Activated CD8-positive, alpha-beta memory T cell treated with anti-CD3 and anti-CD28 coated beads for 4 hours (primary cell): ENCODE measurements around the gene RHBDL1.

Experiments used
- DNase-seq, 2 donors: peaks; one replicate each; pipeline ENCODE4 v3.0.0-alpha.2; 2020; ENCODE audit warnings: low read depth in 2 of 2

RHBDL1 gene

DNA sequence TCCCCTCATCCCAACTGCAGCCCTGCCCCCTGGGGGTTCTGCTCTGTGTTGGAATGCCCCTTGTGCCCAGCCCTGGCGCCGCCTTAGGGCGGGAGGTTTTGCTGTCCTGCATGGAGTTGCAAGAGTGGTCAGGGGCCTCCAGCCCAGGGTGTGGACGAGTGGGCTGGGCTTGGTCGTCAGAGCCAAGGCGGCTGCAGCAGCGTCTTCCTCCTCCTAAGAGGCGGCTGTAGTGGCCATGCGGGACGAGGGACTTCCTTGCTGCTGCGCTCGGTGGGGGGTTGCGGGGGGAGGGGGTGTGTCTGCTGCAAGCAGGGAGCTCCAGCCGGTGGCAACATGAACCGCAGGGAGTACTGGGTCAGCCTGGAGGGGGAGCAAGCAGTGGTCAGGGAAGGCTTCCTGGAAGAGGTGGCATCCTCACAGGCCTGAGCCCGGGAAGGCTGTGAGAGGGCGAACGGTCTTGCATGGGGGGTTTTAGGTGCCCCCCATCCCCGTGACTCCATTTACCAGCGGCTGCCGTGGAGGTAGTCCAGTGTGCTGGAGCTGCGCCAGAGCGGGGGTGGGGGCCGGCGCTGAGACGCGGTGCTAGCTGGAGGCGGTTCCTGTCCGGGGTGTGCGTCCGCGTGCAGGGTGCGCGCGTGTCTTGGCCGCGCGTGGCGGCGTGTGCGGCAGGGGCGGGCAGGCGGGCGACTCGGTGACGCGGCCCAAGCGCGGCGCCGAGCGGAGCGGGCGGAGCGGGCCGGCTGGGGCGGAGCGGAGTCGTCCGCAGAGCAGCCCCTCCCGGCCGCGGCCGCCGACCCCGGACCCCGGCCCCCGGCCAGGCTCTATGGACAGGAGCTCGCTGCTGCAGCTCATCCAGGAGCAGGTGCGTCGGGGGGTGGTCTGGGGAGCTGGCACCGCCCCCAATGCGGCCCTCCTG, at the start of gene RHBDL1:
RHBDL1 (plus strand) TSS at position 704 of the 916 bp plus-strand sequence; CDS start at position 824, 120 bp downstream.
- no peak for DNase-seq

DNA sequence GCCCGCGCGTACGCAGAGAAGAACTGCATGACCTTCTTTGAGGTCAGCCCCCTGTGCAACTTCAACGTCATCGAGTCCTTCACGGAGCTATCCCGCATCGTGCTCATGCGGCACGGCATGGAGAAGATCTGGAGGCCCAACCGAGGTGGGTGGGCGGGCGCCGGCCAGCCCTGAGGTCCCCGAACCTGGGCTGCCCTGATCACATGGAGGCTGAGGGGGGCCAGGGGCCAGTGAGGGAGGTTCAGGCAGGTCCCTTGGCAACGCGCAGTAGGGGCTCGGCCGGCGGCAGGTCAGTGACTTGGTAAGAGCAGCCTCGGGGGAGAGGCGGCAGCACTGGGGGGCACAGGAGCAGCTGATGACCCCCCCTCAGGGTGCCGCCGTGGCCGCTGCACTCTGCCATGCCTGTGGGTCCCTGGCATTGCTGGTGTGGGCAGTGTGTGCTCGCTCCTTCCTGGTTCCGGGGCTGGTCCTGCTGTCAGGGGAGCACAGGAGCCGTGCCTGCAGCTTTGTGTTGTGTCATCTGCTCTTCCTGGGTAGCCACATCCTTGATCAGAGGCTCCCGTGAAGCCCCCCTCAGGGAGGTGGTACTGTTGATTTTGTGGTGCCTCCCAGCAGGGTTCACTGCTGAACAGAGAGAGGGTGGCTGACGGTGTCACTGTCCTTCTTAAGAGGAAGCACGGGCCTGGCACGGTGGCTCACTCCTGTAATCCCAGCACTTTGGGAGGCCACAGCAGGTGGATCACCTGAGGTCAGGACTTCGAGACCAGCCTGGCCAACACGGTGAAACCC, 49.3 kb upstream of the RHBDL1 start:
- DNase-seq: no peak

DNA sequence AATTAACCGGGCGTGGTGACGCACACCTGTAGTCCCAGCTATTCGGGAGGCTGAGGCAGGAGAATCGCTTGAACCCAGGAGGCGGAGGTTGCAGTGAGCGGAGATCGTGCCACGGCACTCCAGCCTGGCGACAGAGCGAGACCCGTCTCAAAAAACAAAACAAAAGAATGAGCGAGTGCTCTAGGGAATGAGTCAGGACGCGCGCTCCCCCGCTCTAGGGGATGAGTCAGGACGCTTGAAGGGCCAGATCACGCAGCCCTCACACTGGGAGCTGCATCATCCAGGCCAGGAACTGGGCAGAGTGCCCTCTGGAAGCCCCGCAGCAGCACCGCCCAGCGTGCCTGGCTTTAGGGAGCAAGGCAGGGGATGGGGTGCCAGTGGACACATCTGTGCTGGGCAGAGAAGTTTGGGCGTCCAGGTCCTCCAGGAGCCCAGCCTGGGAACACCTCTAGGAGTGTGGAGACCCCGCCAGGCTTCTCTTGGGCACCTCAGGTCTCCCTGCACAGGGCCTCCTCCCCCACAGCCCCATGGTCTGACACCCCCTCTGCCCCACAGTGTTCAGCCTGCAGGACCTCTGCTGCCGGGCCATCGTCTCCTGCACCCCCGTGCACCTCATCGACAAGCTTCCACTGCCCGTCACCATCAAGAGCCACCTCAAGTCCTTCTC, 48.6 kb upstream of the RHBDL1 start:
- no peak for DNase-seq

GRCh38 chr16:627454-628239, 47.8 kb upstream of the RHBDL1 start:
- no peak for DNase-seq

GRCh38 chr16:628321-629061, 47.0 kb upstream of the RHBDL1 start:
- DNase-seq: no peak

DNA sequence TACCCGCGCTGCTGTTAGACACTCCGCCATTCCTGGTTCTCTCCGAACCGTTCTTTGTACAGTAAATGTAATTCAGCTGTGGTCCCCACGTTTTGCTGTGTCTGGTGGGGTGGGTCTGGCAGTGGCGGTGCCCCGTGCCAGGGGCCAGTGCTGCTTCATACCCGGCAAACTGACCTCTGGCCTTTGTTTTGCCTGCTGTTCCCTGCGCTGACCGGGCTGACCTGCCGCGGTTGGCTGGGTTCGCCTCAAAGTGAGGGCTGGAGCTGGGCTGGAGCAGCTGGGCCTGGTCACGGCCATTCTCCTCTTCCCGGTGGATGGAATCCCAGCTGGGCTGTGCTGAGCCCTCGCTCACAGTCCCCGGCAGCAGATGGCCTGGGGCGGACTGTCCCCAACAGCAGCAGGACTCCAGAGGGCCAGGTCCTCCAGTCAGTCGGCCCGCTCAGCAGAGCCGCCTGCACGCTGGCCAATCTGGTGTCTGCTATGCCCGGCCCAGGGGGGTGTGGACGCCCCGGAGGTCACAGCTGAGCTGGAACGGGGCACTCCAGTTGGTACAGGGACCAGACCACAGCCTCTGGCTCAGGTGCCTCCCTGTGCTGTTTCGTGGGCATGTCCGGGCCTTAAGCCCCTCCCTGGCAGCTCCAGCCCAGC, 46.2 kb upstream of the RHBDL1 start:
- DNase-seq: no peak

- DNase-seq: no peak
These were observed 45.6 kb upstream of the RHBDL1 start for GRCh38 chr16:629833-630248.

DNA sequence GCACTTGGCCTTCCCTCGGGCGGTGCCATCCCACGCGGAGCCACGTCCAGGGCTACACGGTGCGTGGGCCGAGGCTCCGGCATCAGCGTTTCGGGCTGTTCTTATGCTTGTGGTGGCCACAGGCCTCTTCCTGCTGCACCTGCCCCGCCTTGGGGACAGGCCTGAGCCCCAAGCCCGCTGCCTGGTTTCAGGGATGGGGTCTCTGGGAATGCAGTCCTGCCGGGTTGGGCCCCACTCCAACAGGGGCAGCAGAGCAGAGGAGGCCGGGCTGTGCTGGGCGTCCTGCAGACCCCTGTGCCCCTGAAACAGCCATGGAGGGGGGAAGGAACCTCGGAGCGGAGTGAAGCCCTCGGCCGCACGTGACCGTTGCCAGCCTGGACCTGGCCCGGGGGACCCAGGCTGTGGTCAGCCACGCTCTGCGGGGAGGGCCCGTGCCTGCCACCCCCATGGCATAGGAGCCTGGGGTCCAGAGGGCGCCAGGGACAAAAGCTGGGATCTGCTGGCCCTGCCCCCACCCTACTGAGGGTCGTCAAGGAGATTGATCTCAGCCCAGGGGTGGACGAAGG, 45.1 kb upstream of the RHBDL1 start:
- DNase-seq: no peak

DNA sequence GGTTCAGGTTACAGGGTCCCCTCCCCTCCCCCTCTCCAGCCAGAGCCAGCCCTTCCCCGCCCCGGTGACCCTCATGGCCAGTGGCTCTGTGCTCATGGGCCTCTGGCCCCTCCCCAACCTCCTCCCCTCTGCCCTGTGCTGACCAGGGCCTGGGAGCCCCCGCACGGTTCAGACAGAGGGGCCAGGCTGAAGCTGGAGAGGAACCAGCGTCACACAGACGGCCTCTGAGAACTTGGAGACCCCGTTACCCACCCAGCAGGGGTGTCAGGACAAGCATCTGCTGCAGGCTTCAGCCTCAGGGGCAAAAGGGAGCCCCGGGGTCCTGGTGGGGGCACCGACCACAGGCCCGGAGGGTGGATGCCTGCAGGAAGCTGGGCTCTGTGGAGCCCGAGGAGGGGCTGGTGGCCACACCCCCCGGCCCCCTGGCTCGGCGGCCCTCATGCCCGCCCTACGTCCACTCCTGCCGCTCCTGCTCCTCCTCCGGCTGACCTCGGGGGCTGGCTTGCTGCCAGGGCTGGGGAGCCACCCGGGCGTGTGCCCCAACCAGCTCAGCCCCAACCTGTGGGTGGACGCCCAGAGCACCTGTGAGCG, 44.6 kb upstream of the RHBDL1 start, which contains the start of gene WFIKKN1:
WFIKKN1 (plus strand) TSS at position 171 of the 591 bp plus-strand sequence; CDS start at position 440, 269 bp downstream.
- no peak for DNase-seq

- no peak for DNase-seq
These were observed 43.6 kb upstream of the RHBDL1 start for GRCh38 chr16:631808-632358.

DNA sequence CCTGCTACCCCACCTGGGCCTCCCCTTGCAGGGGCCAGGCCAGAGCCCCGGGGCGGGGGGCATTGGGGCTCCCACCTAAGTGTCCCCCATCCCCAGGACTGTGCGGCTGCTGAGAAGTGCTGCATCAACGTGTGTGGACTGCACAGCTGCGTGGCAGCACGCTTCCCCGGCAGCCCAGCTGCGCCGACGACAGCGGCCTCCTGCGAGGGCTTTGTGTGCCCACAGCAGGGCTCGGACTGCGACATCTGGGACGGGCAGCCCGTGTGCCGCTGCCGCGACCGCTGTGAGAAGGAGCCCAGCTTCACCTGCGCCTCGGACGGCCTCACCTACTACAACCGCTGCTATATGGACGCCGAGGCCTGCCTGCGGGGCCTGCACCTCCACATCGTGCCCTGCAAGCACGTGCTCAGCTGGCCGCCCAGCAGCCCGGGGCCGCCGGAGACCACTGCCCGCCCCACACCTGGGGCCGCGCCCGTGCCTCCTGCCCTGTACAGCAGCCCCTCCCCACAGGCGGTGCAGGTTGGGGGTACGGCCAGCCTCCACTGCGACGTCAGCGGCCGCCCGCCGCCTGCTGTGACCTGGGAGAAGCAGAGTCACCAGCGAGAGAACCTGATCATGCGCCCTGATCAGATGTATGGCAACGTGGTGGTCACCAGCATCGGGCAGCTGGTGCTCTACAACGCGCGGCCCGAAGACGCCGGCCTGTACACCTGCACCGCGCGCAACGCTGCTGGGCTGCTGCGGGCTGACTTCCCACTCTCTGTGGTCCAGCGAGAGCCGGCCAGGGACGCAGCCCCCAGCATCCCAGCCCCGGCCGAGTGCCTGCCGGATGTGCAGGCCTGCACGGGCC, 42.8 kb upstream of the RHBDL1 start:
- DNase-seq: no peak

DNA sequence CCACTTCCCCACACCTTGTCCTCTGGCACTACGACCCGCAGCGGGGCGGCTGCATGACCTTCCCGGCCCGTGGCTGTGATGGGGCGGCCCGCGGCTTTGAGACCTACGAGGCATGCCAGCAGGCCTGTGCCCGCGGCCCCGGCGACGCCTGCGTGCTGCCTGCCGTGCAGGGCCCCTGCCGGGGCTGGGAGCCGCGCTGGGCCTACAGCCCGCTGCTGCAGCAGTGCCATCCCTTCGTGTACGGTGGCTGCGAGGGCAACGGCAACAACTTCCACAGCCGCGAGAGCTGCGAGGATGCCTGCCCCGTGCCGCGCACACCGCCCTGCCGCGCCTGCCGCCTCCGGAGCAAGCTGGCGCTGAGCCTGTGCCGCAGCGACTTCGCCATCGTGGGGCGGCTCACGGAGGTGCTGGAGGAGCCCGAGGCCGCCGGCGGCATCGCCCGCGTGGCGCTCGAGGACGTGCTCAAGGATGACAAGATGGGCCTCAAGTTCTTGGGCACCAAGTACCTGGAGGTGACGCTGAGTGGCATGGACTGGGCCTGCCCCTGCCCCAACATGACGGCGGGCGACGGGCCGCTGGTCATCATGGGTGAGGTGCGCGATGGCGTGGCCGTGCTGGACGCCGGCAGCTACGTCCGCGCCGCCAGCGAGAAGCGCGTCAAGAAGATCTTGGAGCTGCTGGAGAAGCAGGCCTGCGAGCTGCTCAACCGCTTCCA, 42.0 kb upstream of the RHBDL1 start:
- DNase-seq: no peak

GRCh38 chr16:634051-634670, 41.3 kb upstream of the RHBDL1 start:
- no peak for DNase-seq

GRCh38 chr16:634996-635395, 40.5 kb upstream of the RHBDL1 start:
- no peak for DNase-seq

- no peak for DNase-seq
These were observed 39.8 kb upstream of the RHBDL1 start for GRCh38 chr16:635573-636205.
